Thyroid gland (tissue), 4 donors: ENCODE results near the gene CNTN2. TPM values are rescaled to one million over a fixed set of nuclear protein-coding genes. Genes with fewer than 3 reads are reported as not detected.

Source experiments
- DNase-seq, 2 donors: peaks; one replicate each; pipeline ENCODE4 v3.0.0-alpha.2; 2019
- H3K27ac ChIP-seq, 3 donors: fragments of 200-600 bp; sonication (generic); 1 replicate in 2 of 3; 2 replicates in 1 of 3; pipeline ENCODE4 v1.5.1; 2016 to 2019; ENCODE audit warnings: mild to moderate bottlenecking in 1 of 3, moderate library complexity in 1 of 3
- H3K27me3 ChIP-seq: fragments of 200-600 bp; sonication (generic); one replicate; pipeline ENCODE4 v1.5.1; 2019
- H3K36me3 ChIP-seq, 2 donors: fragments of 200-600 bp; sonication (generic); one replicate each; pipeline ENCODE4 v1.5.1; 2016 to 2019
- H3K4me1 ChIP-seq, 2 donors: fragments of 200-600 bp; sonication (generic); one replicate each; pipeline ENCODE4 v1.5.1; 2017 to 2019
- H3K4me3 ChIP-seq, 3 donors: fragments of 200-600 bp; sonication (generic); replicated peaks in 1 of 3; 1 replicate in 2 of 3; 2 replicates in 1 of 3; pipeline ENCODE4 v1.5.1; 2016; ENCODE audit warnings: mild to moderate bottlenecking in 1 of 3
- H3K9me3 ChIP-seq: fragments of 200-600 bp; sonication (generic); one replicate; pipeline ENCODE4 v1.5.1; 2017
- CTCF ChIP-seq, 6 experiments: fragments of 200-600 bp in 3 of 6; fragments of 450-650 bp in 3 of 6; sonication (generic) in 3 of 6; IDR thresholded peaks; one replicate each; pipeline ENCODE4 v1.5.1; 2016 to 2019; ENCODE audit warnings: antibody characterized with exemption in 6 of 6, mild to moderate bottlenecking in 2 of 6, inconsistent platforms in 1 of 6, moderate library complexity in 1 of 6
- POLR2A ChIP-seq, 2 donors: fragments of 450-650 bp; IDR thresholded peaks; one replicate each; pipeline ENCODE4 v1.6.1; 2017; ENCODE audit warnings: antibody characterized with exemption in 2 of 2, mild to moderate bottlenecking in 2 of 2, moderate library complexity in 1 of 2
- WGBS, 2 donors: methylation state at CpG; one replicate each; pipeline ENCODE4 v1.1.5; 2017; 5-methylcytosine and 5-hydroxymethylcytosine counted together
- intact Hi-C: fragments of 100-400 bp; cut with DNase I; formaldehyde crosslinking; loops from one replicate; pipeline ENCODE4 v1.15.1; 2023
- total RNA-seq, 4 donors: library from RNA; depleted of rRNA; stranded (reverse); fragments of >200 nt; gene quantifications; one replicate each; pipeline ENCODE4 v1.2.3, GENCODE V29; 2016

Gene CNTN2
- total RNA-seq, 4 donors from 2014 or later, result 0.20 to 0.45 (median 0.27) TPM; not detected in 1

GRCh38 chr1:205044741-205045140, 1.7 kb downstream of the CNTN2 start:
- H3K4me3 ChIP-seq, result no peak overlapping the region
- no peaks in the 10 kb centered on the region for H3K9me3 ChIP-seq
- H3K36me3 ChIP-seq, result no peaks in the 10 kb centered on the region
- H3K27me3 ChIP-seq, result no peaks in the 10 kb centered on the region
- H3K4me1 ChIP-seq, result no peaks in the 10 kb centered on the region
- no peak for DNase-seq
- intact Hi-C loops, result no loop called here
- no peak overlapping the region for H3K27ac ChIP-seq
- no peak for TF ChIP-seq POLR2A (IDR thresholded peaks at IDR 0.05)
- TF ChIP-seq CTCF (IDR thresholded peaks at IDR 0.05), result no peak
- 31 to 42% methylated on average over 3 to 5 of the region's 5 CpGs for WGBS, 2 donors

- no peaks in the 10 kb centered on the region for H3K27me3 ChIP-seq
- H3K36me3 ChIP-seq, result no peaks in the 10 kb centered on the region
- no peak overlapping the region for H3K27ac ChIP-seq
- TF ChIP-seq CTCF (IDR thresholded peaks at IDR 0.05) (no peak), POLR2A (IDR thresholded peaks at IDR 0.05) (no peak)
- no peak for DNase-seq
- H3K9me3 ChIP-seq, result no peaks in the 10 kb centered on the region
- H3K4me3 ChIP-seq, result no peak overlapping the region
- intact Hi-C loops, result no loop called here
- WGBS, 2 donors, result 31 to 40% methylated on average over 11 of the region's 11 CpGs
- H3K4me1 ChIP-seq, result no peaks in the 10 kb centered on the region
Measured at GRCh38 chr1:205045146-205045545, 2.1 kb downstream of the CNTN2 start.

- DNase-seq, result no peak
Measured at GRCh38 chr1:205046870-205047269, 3.9 kb downstream of the CNTN2 start.

GRCh38 chr1:205047764-205048231, 4.8 kb downstream of the CNTN2 start:
- intact Hi-C loops, result no loop called here
- DNase-seq, result no peak
- Histone ChIP-seq H3K9me3 (no peaks in the 10 kb centered on the region), H3K36me3 (no peaks in the 10 kb centered on the region), H3K4me1 (no peaks in the 10 kb centered on the region), H3K4me3 (no peak overlapping the region), H3K27ac (no peak overlapping the region), H3K27me3 (no peaks in the 10 kb centered on the region)
- 71 to 78% methylated on average over 4 to 5 of the region's 5 CpGs for WGBS, 2 donors
- TF ChIP-seq CTCF (IDR thresholded peaks at IDR 0.05), result no peak
- TF ChIP-seq POLR2A (IDR thresholded peaks at IDR 0.05), result no peak

More at GRCh38 chr1:205046870-205047269, 3.9 kb downstream of the CNTN2 start:
- H3K9me3 ChIP-seq, result no peaks in the 10 kb centered on the region
- H3K4me1 ChIP-seq, result no peaks in the 10 kb centered on the region
- H3K36me3 ChIP-seq, result no peaks in the 10 kb centered on the region
- H3K27me3 ChIP-seq, result no peaks in the 10 kb centered on the region
- H3K27ac ChIP-seq, result no peak overlapping the region
- TF ChIP-seq CTCF (IDR thresholded peaks at IDR 0.05) (no peak), POLR2A (IDR thresholded peaks at IDR 0.05) (no peak)
- H3K4me3 ChIP-seq, result no peak overlapping the region
- intact Hi-C loops, result no loop called here
- WGBS, 2 donors, result 41 to 58% methylated on average over 4 of the region's 4 CpGs

- Histone ChIP-seq H3K36me3 (no peaks in the 10 kb centered on the region), H3K4me3 (no peak overlapping the region), H3K4me1 (no peaks in the 10 kb centered on the region), H3K9me3 (no peaks in the 10 kb centered on the region), H3K27me3 (no peaks in the 10 kb centered on the region), H3K27ac (no peak overlapping the region)
- intact Hi-C loops, result no loop called here
- DNase-seq, result no peak
- WGBS, 2 donors, result 95 to 97% methylated on average over 7 to 9 of the region's 9 CpGs
- no peak for TF ChIP-seq CTCF (IDR thresholded peaks at IDR 0.05)
- no peak for TF ChIP-seq POLR2A (IDR thresholded peaks at IDR 0.05)
Measured at GRCh38 chr1:205048382-205048781, 5.4 kb downstream of the CNTN2 start.
